ENCODE data around the gene SECTM1.

SECTM1 gene

GRCh38 chr17:82328141-82328993, 5.2 kb downstream of the SECTM1 start:
- no peak for DNase-seq (ENCODE audit: low read depth)

GRCh38 chr17:82327757-82328140, 5.8 kb downstream of the SECTM1 start:
- DNase-seq (ENCODE audit: low read depth) = no peak

- no peak for DNase-seq (ENCODE audit: low read depth)
Observed at GRCh38 chr17:82327289-82327688, 6.3 kb downstream of the SECTM1 start.

GRCh38 chr17:82325286-82326180, 8.0 kb downstream of the SECTM1 start:
- no peak for DNase-seq (ENCODE audit: low read depth)

DNA sequence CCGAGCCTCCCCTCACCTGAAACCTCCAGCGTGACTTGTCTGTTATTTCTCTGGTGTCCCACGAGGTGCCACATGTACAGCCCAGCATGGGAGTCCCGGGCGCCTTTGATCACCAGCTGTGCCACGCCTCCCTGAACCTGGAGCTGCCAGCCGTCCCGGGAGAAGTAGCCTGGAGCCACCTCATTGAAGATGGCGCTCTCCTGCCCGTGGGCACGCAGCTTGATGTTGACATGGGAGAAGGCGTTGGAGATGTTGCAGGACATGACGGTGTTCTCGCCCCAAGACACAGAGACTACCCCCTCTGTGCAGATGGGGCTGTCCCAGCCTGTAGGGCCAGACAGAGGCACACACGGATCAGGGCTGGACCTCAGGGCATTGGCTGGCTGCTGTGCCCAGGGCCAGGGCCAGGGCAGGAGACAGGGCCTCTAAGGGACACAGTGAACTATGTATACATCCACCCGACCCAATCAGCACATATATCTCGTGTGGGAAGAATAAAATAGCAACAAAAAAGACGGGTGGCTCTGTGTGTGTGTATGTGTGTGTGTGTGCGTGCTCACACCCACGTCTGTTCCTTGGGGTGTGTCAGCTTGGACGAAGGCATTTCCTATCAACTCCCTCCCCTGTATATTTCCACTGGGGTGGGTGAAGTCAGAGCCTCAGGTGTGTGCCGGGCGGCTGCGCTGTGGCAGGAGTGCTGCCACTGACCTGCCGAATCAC, 8.8 kb downstream of the SECTM1 start:
- DNase-seq (ENCODE audit: low read depth) = no peak

GRCh38 chr17:82323514-82324234, 9.9 kb downstream of the SECTM1 start:
- DNase-seq (ENCODE audit: low read depth) = no peak

GRCh38 chr17:82322526-82323453, 10.8 kb downstream of the SECTM1 start:
- no peak for DNase-seq (ENCODE audit: low read depth)

DNA sequence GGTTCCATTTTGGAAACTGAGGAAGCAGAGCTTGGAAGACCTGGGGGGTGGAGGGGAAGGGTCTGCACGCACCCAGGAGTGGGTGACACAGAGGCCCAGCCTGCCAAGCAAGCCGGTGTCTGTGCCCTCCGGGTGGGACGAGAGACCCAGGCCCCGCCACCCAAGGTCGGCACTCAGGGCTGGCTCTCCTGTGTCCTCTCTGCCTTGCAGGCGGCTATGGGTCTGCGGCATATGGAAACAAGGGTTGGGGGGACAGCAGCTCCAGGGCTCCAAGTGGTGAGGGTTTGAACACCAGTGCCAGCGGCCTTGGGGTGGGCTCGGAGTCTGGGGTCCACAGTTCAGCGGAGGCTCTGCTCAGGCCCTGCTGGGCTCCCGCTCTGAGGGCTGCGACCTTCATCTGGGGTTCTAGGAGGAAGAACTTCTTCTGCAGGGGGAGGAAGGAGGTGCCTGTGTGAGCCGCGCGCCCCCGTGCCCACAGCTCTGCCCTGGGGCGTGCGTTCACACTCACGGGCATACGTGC, 11.6 kb downstream of the SECTM1 start:
- no peak for DNase-seq (ENCODE audit: low read depth)

GRCh38 chr17:82320956-82321927, 12.3 kb downstream of the SECTM1 start:
- DNase-seq (ENCODE audit: low read depth) = no peak

- no peak for DNase-seq (ENCODE audit: low read depth)
Observed at GRCh38 chr17:82320140-82320840, 13.3 kb downstream of the SECTM1 start.

- DNase-seq (ENCODE audit: low read depth) = no peak
Observed at GRCh38 chr17:82319619-82320062, 13.9 kb downstream of the SECTM1 start.

- DNase-seq (ENCODE audit: low read depth) = no peak
Observed at GRCh38 chr17:82318772-82319606, 14.6 kb downstream of the SECTM1 start.

DNA sequence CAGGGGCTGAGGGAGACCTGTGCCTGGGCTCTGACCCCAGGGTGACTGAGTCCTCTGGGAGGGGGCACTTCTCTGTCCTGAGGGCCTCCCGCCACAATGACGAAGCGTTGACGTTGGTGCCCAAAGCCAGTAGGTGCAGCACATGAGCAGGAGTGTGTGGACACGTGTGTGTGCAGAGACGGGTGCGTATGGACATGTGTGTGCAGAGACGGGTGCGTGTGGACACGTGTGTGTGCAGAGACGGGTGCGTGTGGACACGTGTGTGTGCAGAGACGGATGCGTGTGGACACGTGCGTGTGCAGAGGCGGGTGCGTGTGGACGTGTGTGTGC, 15.4 kb downstream of the SECTM1 start:
- no peak for DNase-seq (ENCODE audit: low read depth)

DNA sequence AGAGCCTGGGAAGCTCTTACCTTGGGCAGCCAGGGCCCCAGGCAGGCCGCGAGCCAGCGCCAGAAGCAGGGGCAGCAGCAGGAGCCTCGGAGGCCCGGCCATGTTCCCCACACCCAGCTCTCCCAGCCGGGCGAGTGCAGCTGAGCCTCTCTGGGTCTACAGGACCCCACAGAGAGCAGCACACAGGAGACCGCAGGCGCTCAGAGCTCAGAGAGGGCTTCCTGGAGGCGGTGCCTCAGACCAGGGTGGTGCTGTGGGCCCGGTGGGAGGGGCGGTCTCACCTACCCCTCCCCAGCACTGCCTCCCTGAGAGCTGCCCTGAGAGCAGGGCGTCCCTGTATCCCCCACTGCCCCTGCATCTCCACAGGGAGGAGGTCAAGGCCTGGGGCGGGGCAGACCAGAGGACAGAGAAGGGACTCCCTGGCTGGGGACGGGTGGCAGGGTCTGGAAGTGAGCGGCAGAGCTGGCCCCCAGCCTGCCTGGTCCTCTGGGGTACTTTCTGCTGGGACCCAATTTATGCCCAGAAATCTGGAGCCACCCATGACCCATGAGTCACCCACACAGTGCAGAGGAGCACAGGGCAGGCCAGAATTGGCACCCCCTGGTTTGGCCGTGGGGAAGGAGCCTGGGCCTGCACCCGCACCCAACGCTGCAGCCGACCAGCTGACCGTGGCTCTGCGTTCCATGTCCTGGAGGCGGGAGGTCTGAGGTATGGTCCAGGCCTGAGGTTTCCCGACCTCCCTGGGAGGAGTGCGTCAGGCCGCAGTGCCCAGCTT, 16.0 kb downstream of the SECTM1 start, which contains the start of gene CD7:
Gene CD7, minus strand, starts transcription at position 215 of the 775 bp plus-strand sequence. Its CDS starts 113 bp downstream, at position 102.
- no peak for DNase-seq (ENCODE audit: low read depth)

GRCh38 chr17:82316651-82317393, 16.7 kb downstream of the SECTM1 start:
- DNase-seq (ENCODE audit: low read depth) = no peak
